ENCODE results near the gene PNLIPRP2.

PNLIPRP2 gene

DNA sequence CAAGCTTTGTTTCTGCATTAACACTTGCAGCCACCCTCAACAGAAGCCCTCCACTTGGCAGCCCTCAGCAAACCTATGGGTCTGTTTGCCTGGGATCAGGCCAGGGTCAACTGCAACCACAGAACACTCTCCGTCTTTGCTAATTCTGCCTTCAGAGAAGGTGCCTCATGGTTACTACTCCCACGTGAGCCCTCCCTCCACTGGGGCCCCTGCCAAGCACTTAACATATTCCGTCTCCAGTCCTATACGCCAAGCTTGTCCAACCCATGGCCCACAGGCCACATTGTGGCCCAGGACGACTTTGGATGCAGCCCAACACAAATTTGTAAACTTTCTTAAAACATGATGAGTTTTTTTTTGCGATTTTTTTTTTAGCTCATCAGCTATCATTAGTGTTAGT, 66.9 kb downstream of the PNLIPRP2 start:
- Histone ChIP-seq H3K9me3 (ENCODE audit: control insufficient read depth, insufficient read depth, low read depth, low read length) (no peaks in the 10 kb centered on the region), H3K4me1 (ENCODE audit: control insufficient read depth, insufficient read depth, low read length) (no peaks in the 10 kb centered on the region), H3K4me3 (ENCODE audit: low read depth, low read length) (no peak overlapping the region), H3K27ac (ENCODE audit: extremely low read depth, low read depth, low read length) (no peak overlapping the region), H3K36me3 (ENCODE audit: control insufficient read depth in 2 of 2, insufficient read depth in 1 of 2, low read length in 2 of 2) (peaks cover 0 to 12% of the 10 kb centered on the region in 2 experiments; a peak in 1 of 3 replicates)
- TF ChIP-seq ZNF785 (tag by site-specific recombination; IDR thresholded peaks at IDR 0.05) (no peak), ZNF76 (tag by site-specific recombination; IDR thresholded peaks at IDR 0.05; ENCODE audit: borderline replicate concordance, low read depth) (no peak), ZNF747 (tag by site-specific recombination; IDR thresholded peaks at IDR 0.05) (no peak), ZNF664 (tag by site-specific recombination; IDR thresholded peaks at IDR 0.05) (no peak), GFI1B (tag by site-specific recombination; IDR thresholded peaks at IDR 0.05) (no peak), ZNF239 (tag by site-specific recombination; IDR thresholded peaks at IDR 0.05) (no peak), KLF9 (tag by site-specific recombination; IDR thresholded peaks at IDR 0.05; ENCODE audit: low read depth) (no peak), KLF7 (tag by site-specific recombination; IDR thresholded peaks at IDR 0.05; ENCODE audit: borderline replicate concordance) (no peak), ZNF521 (tag by site-specific recombination; IDR thresholded peaks at IDR 0.05) (no peak), GLI2 (tag by site-specific recombination; IDR thresholded peaks at IDR 0.05; ENCODE audit: borderline replicate concordance, low read depth) (no peak), ZSCAN30 (tag by site-specific recombination; IDR thresholded peaks at IDR 0.05) (no peak), ZNF121 (tag by site-specific recombination; IDR thresholded peaks at IDR 0.05) (no peak)
- TF ChIP-seq, protein P1, sequence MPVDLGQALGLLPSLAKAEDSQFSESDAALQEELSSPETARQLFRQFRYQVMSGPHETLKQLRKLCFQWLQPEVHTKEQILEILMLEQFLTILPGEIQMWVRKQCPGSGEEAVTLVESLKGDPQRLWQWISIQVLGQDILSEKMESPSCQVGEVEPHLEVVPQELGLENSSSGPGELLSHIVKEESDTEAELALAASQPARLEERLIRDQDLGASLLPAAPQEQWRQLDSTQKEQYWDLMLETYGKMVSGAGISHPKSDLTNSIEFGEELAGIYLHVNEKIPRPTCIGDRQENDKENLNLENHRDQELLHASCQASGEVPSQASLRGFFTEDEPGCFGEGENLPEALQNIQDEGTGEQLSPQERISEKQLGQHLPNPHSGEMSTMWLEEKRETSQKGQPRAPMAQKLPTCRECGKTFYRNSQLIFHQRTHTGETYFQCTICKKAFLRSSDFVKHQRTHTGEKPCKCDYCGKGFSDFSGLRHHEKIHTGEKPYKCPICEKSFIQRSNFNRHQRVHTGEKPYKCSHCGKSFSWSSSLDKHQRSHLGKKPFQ (tag by site-specific recombination; IDR thresholded peaks at IDR 0.05): no peak
- TF ChIP-seq, protein P2, sequence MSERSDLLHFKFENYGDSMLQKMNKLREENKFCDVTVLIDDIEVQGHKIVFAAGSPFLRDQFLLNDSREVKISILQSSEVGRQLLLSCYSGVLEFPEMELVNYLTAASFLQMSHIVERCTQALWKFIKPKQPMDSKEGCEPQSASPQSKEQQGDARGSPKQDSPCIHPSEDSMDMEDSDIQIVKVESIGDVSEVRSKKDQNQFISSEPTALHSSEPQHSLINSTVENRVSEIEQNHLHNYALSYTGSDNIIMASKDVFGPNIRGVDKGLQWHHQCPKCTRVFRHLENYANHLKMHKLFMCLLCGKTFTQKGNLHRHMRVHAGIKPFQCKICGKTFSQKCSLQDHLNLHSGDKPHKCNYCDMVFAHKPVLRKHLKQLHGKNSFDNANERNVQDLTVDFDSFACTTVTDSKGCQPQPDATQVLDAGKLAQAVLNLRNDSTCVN (tag by site-specific recombination; optimal IDR thresholded peaks at IDR 0.05): no peak
- TF ChIP-seq, protein P3, sequence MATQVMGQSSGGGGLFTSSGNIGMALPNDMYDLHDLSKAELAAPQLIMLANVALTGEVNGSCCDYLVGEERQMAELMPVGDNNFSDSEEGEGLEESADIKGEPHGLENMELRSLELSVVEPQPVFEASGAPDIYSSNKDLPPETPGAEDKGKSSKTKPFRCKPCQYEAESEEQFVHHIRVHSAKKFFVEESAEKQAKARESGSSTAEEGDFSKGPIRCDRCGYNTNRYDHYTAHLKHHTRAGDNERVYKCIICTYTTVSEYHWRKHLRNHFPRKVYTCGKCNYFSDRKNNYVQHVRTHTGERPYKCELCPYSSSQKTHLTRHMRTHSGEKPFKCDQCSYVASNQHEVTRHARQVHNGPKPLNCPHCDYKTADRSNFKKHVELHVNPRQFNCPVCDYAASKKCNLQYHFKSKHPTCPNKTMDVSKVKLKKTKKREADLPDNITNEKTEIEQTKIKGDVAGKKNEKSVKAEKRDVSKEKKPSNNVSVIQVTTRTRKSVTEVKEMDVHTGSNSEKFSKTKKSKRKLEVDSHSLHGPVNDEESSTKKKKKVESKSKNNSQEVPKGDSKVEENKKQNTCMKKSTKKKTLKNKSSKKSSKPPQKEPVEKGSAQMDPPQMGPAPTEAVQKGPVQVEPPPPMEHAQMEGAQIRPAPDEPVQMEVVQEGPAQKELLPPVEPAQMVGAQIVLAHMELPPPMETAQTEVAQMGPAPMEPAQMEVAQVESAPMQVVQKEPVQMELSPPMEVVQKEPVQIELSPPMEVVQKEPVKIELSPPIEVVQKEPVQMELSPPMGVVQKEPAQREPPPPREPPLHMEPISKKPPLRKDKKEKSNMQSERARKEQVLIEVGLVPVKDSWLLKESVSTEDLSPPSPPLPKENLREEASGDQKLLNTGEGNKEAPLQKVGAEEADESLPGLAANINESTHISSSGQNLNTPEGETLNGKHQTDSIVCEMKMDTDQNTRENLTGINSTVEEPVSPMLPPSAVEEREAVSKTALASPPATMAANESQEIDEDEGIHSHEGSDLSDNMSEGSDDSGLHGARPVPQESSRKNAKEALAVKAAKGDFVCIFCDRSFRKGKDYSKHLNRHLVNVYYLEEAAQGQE (tag by site-specific recombination; IDR thresholded peaks at IDR 0.05): no peak
- TF ChIP-seq, protein P4, sequence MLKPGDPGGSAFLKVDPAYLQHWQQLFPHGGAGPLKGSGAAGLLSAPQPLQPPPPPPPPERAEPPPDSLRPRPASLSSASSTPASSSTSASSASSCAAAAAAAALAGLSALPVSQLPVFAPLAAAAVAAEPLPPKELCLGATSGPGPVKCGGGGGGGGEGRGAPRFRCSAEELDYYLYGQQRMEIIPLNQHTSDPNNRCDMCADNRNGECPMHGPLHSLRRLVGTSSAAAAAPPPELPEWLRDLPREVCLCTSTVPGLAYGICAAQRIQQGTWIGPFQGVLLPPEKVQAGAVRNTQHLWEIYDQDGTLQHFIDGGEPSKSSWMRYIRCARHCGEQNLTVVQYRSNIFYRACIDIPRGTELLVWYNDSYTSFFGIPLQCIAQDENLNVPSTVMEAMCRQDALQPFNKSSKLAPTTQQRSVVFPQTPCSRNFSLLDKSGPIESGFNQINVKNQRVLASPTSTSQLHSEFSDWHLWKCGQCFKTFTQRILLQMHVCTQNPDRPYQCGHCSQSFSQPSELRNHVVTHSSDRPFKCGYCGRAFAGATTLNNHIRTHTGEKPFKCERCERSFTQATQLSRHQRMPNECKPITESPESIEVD (tag by site-specific recombination; IDR thresholded peaks at IDR 0.05): no peak
- ChIA-PET POLR2A (no interaction called here), CTCF (interaction anchor here (0.6 to 4.4 kb wide), 5 partner anchors 10 to 489 kb away, joined by 3 to 27 read pairs (median 3); no protein-coding TSS in a partner anchor)

DNA sequence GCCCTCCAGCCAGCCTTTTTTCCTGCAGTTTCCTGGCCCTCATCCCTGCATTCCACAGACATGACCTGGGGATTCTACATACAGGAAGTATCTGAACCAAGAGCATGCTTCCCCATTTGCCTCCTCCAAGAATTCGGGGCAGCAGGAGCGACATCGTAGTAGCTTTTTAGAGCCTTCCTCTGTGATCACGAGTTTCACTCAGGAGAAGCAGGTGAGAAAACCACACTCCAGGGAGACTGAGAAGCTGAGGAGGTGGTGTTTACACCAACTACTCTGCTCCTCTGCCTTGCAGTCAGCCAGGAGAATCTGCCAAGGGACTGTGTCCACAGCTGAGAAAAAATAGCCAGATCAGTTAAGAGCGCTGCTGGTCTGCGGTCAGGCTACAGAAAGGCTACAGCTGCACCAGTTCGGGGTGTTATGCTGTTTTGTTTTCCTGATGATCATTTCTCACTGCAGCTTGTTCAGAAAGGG, 67.5 kb downstream of the PNLIPRP2 start:
- Histone ChIP-seq H3K4me3 (ENCODE audit: low read depth, low read length) (no peak overlapping the region), H3K36me3 (ENCODE audit: control insufficient read depth in 2 of 2, insufficient read depth in 1 of 2, low read length in 2 of 2) (peaks cover 0 to 19% of the 10 kb centered on the region in 2 experiments; a peak in 1 of 3 replicates), H3K9me3 (ENCODE audit: control insufficient read depth, insufficient read depth, low read depth, low read length) (no peaks in the 10 kb centered on the region), H3K27ac (ENCODE audit: extremely low read depth, low read depth, low read length) (no peak overlapping the region), H3K4me1 (ENCODE audit: control insufficient read depth, insufficient read depth, low read length) (no peaks in the 10 kb centered on the region)
- POLR2A ChIA-PET: no interaction called here
- TF ChIP-seq ZNF600 (tag by site-specific recombination; IDR thresholded peaks at IDR 0.05): no peak
- TF ChIP-seq ZNF155 (tag by site-specific recombination; IDR thresholded peaks at IDR 0.05): no peak
- TF ChIP-seq, protein P5, sequence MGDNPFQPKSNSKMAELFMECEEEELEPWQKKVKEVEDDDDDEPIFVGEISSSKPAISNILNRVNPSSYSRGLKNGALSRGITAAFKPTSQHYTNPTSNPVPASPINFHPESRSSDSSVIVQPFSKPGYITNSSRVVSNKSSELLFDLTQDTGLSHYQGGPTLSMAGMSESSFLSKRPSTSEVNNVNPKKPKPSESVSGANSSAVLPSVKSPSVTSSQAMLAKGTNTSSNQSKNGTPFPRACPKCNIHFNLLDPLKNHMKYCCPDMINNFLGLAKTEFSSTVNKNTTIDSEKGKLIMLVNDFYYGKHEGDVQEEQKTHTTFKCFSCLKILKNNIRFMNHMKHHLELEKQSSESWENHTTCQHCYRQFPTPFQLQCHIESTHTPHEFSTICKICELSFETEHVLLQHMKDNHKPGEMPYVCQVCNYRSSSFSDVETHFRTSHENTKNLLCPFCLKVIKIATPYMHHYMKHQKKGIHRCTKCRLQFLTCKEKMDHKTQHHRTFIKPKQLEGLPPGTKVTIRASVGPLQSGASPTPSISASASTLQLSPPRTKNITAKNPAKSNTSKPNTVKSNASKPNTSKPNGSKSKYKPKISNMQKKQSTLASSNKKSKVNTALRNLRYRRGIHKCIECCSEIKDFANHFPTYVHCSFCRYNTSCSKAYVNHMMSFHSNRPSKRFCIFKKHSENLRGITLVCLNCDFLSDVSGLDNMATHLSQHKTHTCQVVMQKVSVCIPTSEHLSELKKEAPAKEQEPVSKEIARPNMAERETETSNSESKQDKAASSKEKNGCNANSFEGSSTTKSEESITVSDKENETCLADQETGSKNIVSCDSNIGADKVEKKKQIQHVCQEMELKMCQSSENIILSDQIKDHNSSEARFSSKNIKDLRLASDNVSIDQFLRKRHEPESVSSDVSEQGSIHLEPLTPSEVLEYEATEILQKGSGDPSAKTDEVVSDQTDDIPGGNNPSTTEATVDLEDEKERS (tag by site-specific recombination; IDR thresholded peaks at IDR 0.05): no peak
- no peak for TF ChIP-seq KLF1 (tag by site-specific recombination; IDR thresholded peaks at IDR 0.05)
- CTCF ChIA-PET: interaction anchor here (0.9 to 4.4 kb wide), 3 partner anchors 10 to 486 kb away, joined by 3 to 27 read pairs (median 8); no protein-coding TSS in a partner anchor

All from HEK293 (cell line).